GM12878 (cell line): ENCODE measurements around the gene NRG3. TPM values are rescaled to one million over a fixed set of nuclear protein-coding genes. Genes with fewer than 3 reads are reported as not detected.

Experiments
- ATAC-seq: fragments of 200-7000 bp; cut with Tn5 transposase; 3 replicates; pipeline ENCODE4 v1.9.1; 2020; ENCODE audit warnings: mild to moderate bottlenecking, moderate library complexity
- BruUV-seq: library from RNA; stranded (reverse); fragments of 400-500 nt; replicated peaks from 2 replicates; lab custom pipeline; 2021; lab: Mats Ljungman, UMichigan
- CTCF ChIA-PET: fragments of 300-600 bp; sonication (Branson Sonifier 250); formaldehyde crosslinking; extraction: SDS; loops from one replicate; lab custom pipeline; 2021; ENCODE audit warnings: inconsistent platforms; lab: Yijun Ruan, JAX
- POLR2A ChIA-PET: fragments of 350-600 bp; formaldehyde crosslinking; extraction: SDS; loops from one replicate; lab custom pipeline; 2021; ENCODE audit warnings: inconsistent platforms; lab: Charles Lee
- RAD21 ChIA-PET: fragments of 300-600 bp; sonication (Branson Sonifier 250); formaldehyde crosslinking; loops from one replicate; lab custom pipeline; 2023; ENCODE audit warnings: antibody characterized with exemption; ENCODE audit not compliant: unreplicated experiment; lab: Charles Lee
- SMC1A ChIA-PET: fragments of 300-600 bp; sonication (Branson Sonifier 250); formaldehyde crosslinking; loops from one replicate; lab custom pipeline; 2023; ENCODE audit not compliant: unreplicated experiment, uncharacterized antibody; lab: Charles Lee
- DNase-seq: peaks from one replicate; pipeline ENCODE4 v3.0.0-alpha.2; 2011; ENCODE audit warnings: low read depth, low spot score
- FAIRE-seq: peaks from 3 replicates; lab custom pipeline; 2011; peaks lifted over from hg19 to GRCh38; lab: Jason Lieb, UNC
- H2AFZ ChIP-seq: 2 replicates; pipeline ENCODE4 v1.6.0; 2011; ENCODE audit warnings: low read depth, low read length, control low read depth; ENCODE audit not compliant: control insufficient read depth
- H3K27ac ChIP-seq: 2 replicates; pipeline ENCODE4 v1.5.1; 2011; ENCODE audit warnings: control low read depth; ENCODE audit not compliant: control insufficient read depth, insufficient read depth
- H3K27me3 ChIP-seq, 2 experiments: replicated peaks in 1 of 2; 2 replicates each; pipeline versions ENCODE4 v1.6.0 to v1.6.1; 2011; ENCODE audit warnings: low read length in 1 of 2; ENCODE audit not compliant: control insufficient read depth in 2 of 2, insufficient read depth in 2 of 2
- H3K36me3 ChIP-seq, 2 experiments: 2 replicates each; pipeline ENCODE4 v1.5.1; 2011; ENCODE audit warnings: low read length in 1 of 2; ENCODE audit not compliant: control insufficient read depth in 2 of 2, insufficient read depth in 2 of 2
- H3K4me1 ChIP-seq: 2 replicates; pipeline ENCODE4 v1.6.1; 2011; ENCODE audit warnings: mild to moderate bottlenecking, low read length, moderate library complexity, mixed read lengths; ENCODE audit not compliant: control insufficient read depth, insufficient read depth
- H3K4me2 ChIP-seq: 2 replicates; pipeline ENCODE4 v1.6.0; 2011; ENCODE audit warnings: control low read depth; ENCODE audit not compliant: control insufficient read depth, insufficient read depth
- H3K4me3 ChIP-seq: fragments of 200-600 bp; sonication (generic); 2 replicates; pipeline ENCODE4 v1.5.1; 2016
- H3K79me2 ChIP-seq: 2 replicates; pipeline ENCODE4 v1.6.0; 2011; ENCODE audit warnings: low read length; ENCODE audit not compliant: control insufficient read depth, insufficient read depth
- H3K9ac ChIP-seq: 2 replicates; pipeline ENCODE4 v1.8.0; 2011; ENCODE audit warnings: low read length, control low read depth, mixed read lengths; ENCODE audit not compliant: control insufficient read depth, insufficient read depth
- H3K9me3 ChIP-seq: replicated peaks from 3 replicates; pipeline ENCODE4 v1.5.1; 2011; ENCODE audit warnings: mild to moderate bottlenecking, low read length; ENCODE audit not compliant: control insufficient read depth, insufficient read depth
- H4K20me1 ChIP-seq: 2 replicates; pipeline ENCODE4 v1.6.0; 2011; ENCODE audit not compliant: control insufficient read depth, insufficient read depth
- ASH2L ChIP-seq: fragments of 300-600, 200-600 bp; sonication (generic); IDR thresholded peaks from 2 replicates; pipeline ENCODE4 v1.6.1; 2017; ENCODE audit warnings: low read depth, mild to moderate bottlenecking, borderline replicate concordance
- ATF3 ChIP-seq: IDR thresholded peaks from 2 replicates; pipeline ENCODE4 v1.6.1; 2011; ENCODE audit warnings: low read depth, mild to moderate bottlenecking, low read length, moderate library complexity, borderline replicate concordance; ENCODE audit errors: extremely low read depth
- BMI1 ChIP-seq: fragments of 450-650 bp; IDR thresholded peaks from 2 replicates; pipeline ENCODE4 v1.6.1; 2016; ENCODE audit warnings: mild to moderate bottlenecking, moderate library complexity, borderline replicate concordance
- BRCA1 ChIP-seq: IDR thresholded peaks from 2 replicates; pipeline ENCODE4 v1.6.1; 2011; ENCODE audit warnings: low read depth, low read length, improper control_type of control experiment
- CHD2 ChIP-seq: IDR thresholded peaks from 2 replicates; pipeline ENCODE4 v1.6.1; 2011; ENCODE audit warnings: low read depth, low read length, improper control_type of control experiment, borderline replicate concordance
- CTCF ChIP-seq, 3 experiments: IDR thresholded peaks in 2 of 3; conservative IDR thresholded peaks in 1 of 3; 2 replicates each; pipeline ENCODE4 v1.5.1; 2011; ENCODE audit warnings: low read depth in 3 of 3, low read length in 3 of 3, mild to moderate bottlenecking in 3 of 3, control low read depth in 2 of 3, moderate library complexity in 2 of 3, inconsistent platforms in 1 of 3, mixed read lengths in 1 of 3; ENCODE audit not compliant: control insufficient read depth in 2 of 3, insufficient read depth in 1 of 3; ENCODE audit errors: extremely low read depth in 1 of 3
- HDAC2 ChIP-seq: fragments of 200-600 bp; sonication (generic); IDR thresholded peaks from 2 replicates; pipeline ENCODE4 v1.6.1; 2017
- JUNB ChIP-seq: IDR thresholded peaks from 2 replicates; pipeline ENCODE4 v1.6.1; 2016; ENCODE audit warnings: antibody characterized with exemption, mild to moderate bottlenecking
- NR2F1 ChIP-seq: fragments of 450-650 bp; conservative IDR thresholded peaks from 2 replicates; pipeline ENCODE4 v1.6.1; 2017; ENCODE audit warnings: mild to moderate bottlenecking
- PAX8 ChIP-seq: fragments of 450-650 bp; IDR thresholded peaks from 2 replicates; pipeline ENCODE4 v1.6.1; 2017; ENCODE audit warnings: mild to moderate bottlenecking, moderate library complexity
- POLR2AphosphoS2 ChIP-seq: IDR thresholded peaks from 2 replicates; pipeline ENCODE4 v1.6.1; 2011; ENCODE audit warnings: low read depth, mild to moderate bottlenecking, low read length, improper control_type of control experiment, moderate library complexity
- RAD51 ChIP-seq: fragments of 450-650 bp; IDR thresholded peaks from 2 replicates; pipeline ENCODE4 v1.6.1; 2016; ENCODE audit warnings: moderate library complexity, mild to moderate bottlenecking, inconsistent platforms
- SREBF2 ChIP-seq: IDR thresholded peaks from 2 replicates; pipeline ENCODE4 v1.6.1; 2012; ENCODE audit warnings: mild to moderate bottlenecking, low read length
- SUZ12 ChIP-seq: fragments of 200-600 bp; sonication (generic); IDR thresholded peaks from one replicate; pipeline ENCODE4 v1.6.1; 2018; ENCODE audit warnings: antibody characterized with exemption, mild to moderate bottlenecking; ENCODE audit not compliant: unreplicated experiment
- WRNIP1 ChIP-seq: IDR thresholded peaks from 2 replicates; pipeline ENCODE4 v1.6.1; 2011; ENCODE audit warnings: low read depth, low read length, improper control_type of control experiment, borderline replicate concordance
- WGBS: methylation state at CpG from one replicate; pipeline ENCODE4 v1.1.6; 2016; ENCODE audit warnings: low lambda C conversion rate; ENCODE audit not compliant: insufficient replicate concordance, insufficient coverage; ENCODE audit errors: missing lambda C conversion rate; 5-methylcytosine and 5-hydroxymethylcytosine counted together
- in situ Hi-C: fragments of 300-500 bp; cut with MboI; formaldehyde crosslinking; loops from 9 replicates; pipeline ENCODE4 v1.14.3; 2018; ENCODE audit warnings: mixed read lengths
- intact Hi-C: fragments of 100-400 bp; cut with micrococcal nuclease; formaldehyde crosslinking; loops from one replicate; pipeline ENCODE4 v1.14.2; 2022; ENCODE audit not compliant: unreplicated experiment
- polyA plus RNA-seq, 11 experiments: library from polyadenylated mRNA; depleted of rRNA in 4 of 11; unstranded in 6 of 11; stranded (reverse) in 5 of 11; fragments of >200 nt; fragmentation: Nextera tagmentation in 4 of 11; fragmentation: Illumina TruSeq in 1 of 11; extraction: Ambion mirVana in 4 of 11; extraction: Trizol in 1 of 11; gene quantifications; 1 replicate in 1 of 11; 2 replicates in 10 of 11; pipeline versions ENCODE4 v1.2.1 to v1.2.3, GENCODE V29; 2011 to 2016; ENCODE audit warnings: inconsistent platforms in 2 of 11, missing spikeins in 2 of 11, low read depth in 1 of 11
- total RNA-seq, 4 experiments: library from RNA; depleted of rRNA in 3 of 4; stranded (reverse); fragments of >200 nt in 3 of 4; fragmentation: Illumina TruSeq in 1 of 4; extraction: Trizol in 1 of 4; gene quantifications; 2 replicates each; pipeline versions ENCODE4 v1.2.1 to v1.2.3, GENCODE V29; 2013 to 2021
- TF ChIP-seq, protein P1 (sequence below): fragments of 450-650 bp; conservative IDR thresholded peaks from 2 replicates; pipeline ENCODE4 v1.6.1; 2017; ENCODE audit warnings: mild to moderate bottlenecking, moderate library complexity
- TF ChIP-seq, protein P2 (sequence below): fragments of 450-650 bp; formaldehyde crosslinking; IDR thresholded peaks from 2 replicates; pipeline ENCODE4 v1.4.0; 2020; ENCODE audit warnings: mild to moderate bottlenecking, moderate library complexity

Gene NRG3
- total and polyA plus RNA-seq, 10 of the 15 experiments (the other 5 are each of a cell fraction or from before 2014, with no cell fraction given), result 0.03 to 0.41 (median 0.17) TPM; not detected in 3

DNA sequence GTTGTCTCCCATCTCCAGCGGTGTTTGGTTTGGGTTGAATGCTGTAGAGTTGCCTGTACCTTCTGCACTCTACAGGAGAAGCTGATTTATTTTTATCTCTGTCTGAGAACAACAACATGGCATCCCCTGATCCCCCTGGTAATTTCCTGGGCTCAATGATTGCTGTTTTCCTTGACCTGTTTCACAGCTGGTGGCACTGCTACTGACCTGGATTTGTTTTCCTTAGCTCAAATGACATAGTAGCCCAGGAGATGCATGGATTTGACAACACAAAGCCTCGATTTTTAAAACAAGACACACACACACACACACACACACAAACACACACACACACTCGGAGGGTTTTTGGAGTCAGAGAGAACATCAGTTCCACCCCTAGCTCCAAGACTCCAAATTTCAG, 301.6 kb downstream of the NRG3 start:
- CTCF ChIA-PET, result interaction anchor here (1.2 kb wide), 1 partner anchor 9 kb away, joined by 3 read pairs; no protein-coding TSS in a partner anchor
- Histone ChIP-seq H3K27me3 (no peaks in the 10 kb centered on the region), H3K4me3 (no peak overlapping the region), H3K4me1 (no peaks in the 10 kb centered on the region), H3K79me2 (no peaks in the 10 kb centered on the region), H3K4me2 (no peak overlapping the region), H3K9ac (no peak overlapping the region), H3K27ac (no peak overlapping the region), H2AFZ (no peak overlapping the region), H3K36me3 (no peaks in the 10 kb centered on the region), H3K9me3 (no peaks in the 10 kb centered on the region), H4K20me1 (no peaks in the 10 kb centered on the region)
- POLR2A ChIA-PET, result no interaction called here
- no TSS peak for BruUV-seq
- SMC1A ChIA-PET, result no interaction called here
- 11% methylated on average over 3 of the region's 3 CpGs for WGBS
- RAD21 ChIA-PET, result no interaction called here
- intact Hi-C loops, result no loop called here
- DNase-seq (no peak), ATAC-seq (no peak), FAIRE-seq (no peak)
- TF ChIP-seq CTCF (IDR thresholded peaks at IDR 0.05 in 2 of 3, conservative IDR thresholded peaks at IDR 0.05 in 1 of 3; ENCODE audit: control insufficient read depth in 2 of 3, extremely low read depth in 1 of 3, insufficient read depth in 1 of 3, low read depth in 3 of 3, low read length in 3 of 3) (no peak), JUNB (no peak), SREBF2 (no peak), POLR2AphosphoS2 (no peak), NR2F1 (no peak), BMI1 (no peak), SUZ12 (no peak), ATF3 (no peak), CHD2 (no peak), ASH2L (no peak), WRNIP1 (no peak), BRCA1 (no peak), HDAC2 (no peak), PAX8 (no peak), RAD51 (no peak)
- TF ChIP-seq, protein P1, sequence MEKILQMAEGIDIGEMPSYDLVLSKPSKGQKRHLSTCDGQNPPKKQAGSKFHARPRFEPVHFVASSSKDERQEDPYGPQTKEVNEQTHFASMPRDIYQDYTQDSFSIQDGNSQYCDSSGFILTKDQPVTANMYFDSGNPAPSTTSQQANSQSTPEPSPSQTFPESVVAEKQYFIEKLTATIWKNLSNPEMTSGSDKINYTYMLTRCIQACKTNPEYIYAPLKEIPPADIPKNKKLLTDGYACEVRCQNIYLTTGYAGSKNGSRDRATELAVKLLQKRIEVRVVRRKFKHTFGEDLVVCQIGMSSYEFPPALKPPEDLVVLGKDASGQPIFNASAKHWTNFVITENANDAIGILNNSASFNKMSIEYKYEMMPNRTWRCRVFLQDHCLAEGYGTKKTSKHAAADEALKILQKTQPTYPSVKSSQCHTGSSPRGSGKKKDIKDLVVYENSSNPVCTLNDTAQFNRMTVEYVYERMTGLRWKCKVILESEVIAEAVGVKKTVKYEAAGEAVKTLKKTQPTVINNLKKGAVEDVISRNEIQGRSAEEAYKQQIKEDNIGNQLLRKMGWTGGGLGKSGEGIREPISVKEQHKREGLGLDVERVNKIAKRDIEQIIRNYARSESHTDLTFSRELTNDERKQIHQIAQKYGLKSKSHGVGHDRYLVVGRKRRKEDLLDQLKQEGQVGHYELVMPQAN, result no peak
- TF ChIP-seq, protein P2, sequence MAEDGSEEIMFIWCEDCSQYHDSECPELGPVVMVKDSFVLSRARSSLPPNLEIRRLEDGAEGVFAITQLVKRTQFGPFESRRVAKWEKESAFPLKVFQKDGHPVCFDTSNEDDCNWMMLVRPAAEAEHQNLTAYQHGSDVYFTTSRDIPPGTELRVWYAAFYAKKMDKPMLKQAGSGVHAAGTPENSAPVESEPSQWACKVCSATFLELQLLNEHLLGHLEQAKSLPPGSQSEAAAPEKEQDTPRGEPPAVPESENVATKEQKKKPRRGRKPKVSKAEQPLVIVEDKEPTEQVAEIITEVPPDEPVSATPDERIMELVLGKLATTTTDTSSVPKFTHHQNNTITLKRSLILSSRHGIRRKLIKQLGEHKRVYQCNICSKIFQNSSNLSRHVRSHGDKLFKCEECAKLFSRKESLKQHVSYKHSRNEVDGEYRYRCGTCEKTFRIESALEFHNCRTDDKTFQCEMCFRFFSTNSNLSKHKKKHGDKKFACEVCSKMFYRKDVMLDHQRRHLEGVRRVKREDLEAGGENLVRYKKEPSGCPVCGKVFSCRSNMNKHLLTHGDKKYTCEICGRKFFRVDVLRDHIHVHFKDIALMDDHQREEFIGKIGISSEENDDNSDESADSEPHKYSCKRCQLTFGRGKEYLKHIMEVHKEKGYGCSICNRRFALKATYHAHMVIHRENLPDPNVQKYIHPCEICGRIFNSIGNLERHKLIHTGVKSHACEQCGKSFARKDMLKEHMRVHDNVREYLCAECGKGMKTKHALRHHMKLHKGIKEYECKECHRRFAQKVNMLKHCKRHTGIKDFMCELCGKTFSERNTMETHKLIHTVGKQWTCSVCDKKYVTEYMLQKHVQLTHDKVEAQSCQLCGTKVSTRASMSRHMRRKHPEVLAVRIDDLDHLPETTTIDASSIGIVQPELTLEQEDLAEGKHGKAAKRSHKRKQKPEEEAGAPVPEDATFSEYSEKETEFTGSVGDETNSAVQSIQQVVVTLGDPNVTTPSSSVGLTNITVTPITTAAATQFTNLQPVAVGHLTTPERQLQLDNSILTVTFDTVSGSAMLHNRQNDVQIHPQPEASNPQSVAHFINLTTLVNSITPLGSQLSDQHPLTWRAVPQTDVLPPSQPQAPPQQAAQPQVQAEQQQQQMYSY (CRISPR knock-in tag), result no peak
- in situ Hi-C loops, result no loop called here
